GM12878 (cell line): ENCODE measurements around the gene NXN. TPM values are rescaled to one million over a fixed set of nuclear protein-coding genes. Genes with fewer than 3 reads are reported as not detected.

Experiments
- ATAC-seq: fragments of 200-7000 bp; cut with Tn5 transposase; 3 replicates; pipeline ENCODE4 v1.9.1; 2020; ENCODE audit warnings: mild to moderate bottlenecking, moderate library complexity
- BruUV-seq: library from RNA; stranded (reverse); fragments of 400-500 nt; replicated peaks from 2 replicates; lab custom pipeline; 2021; lab: Mats Ljungman, UMichigan
- CTCF ChIA-PET: fragments of 300-600 bp; sonication (Branson Sonifier 250); formaldehyde crosslinking; extraction: SDS; loops from one replicate; lab custom pipeline; 2021; ENCODE audit warnings: inconsistent platforms; lab: Yijun Ruan, JAX
- POLR2A ChIA-PET: fragments of 350-600 bp; formaldehyde crosslinking; extraction: SDS; loops from one replicate; lab custom pipeline; 2021; ENCODE audit warnings: inconsistent platforms; lab: Charles Lee
- RAD21 ChIA-PET: fragments of 300-600 bp; sonication (Branson Sonifier 250); formaldehyde crosslinking; loops from one replicate; lab custom pipeline; 2023; ENCODE audit warnings: antibody characterized with exemption; ENCODE audit not compliant: unreplicated experiment; lab: Charles Lee
- SMC1A ChIA-PET: fragments of 300-600 bp; sonication (Branson Sonifier 250); formaldehyde crosslinking; loops from one replicate; lab custom pipeline; 2023; ENCODE audit not compliant: unreplicated experiment, uncharacterized antibody; lab: Charles Lee
- DNase-seq: peaks from one replicate; pipeline ENCODE4 v3.0.0-alpha.2; 2011; ENCODE audit warnings: low read depth, low spot score
- FAIRE-seq: peaks from 3 replicates; lab custom pipeline; 2011; peaks lifted over from hg19 to GRCh38; lab: Jason Lieb, UNC
- H2AFZ ChIP-seq: 2 replicates; pipeline ENCODE4 v1.6.0; 2011; ENCODE audit warnings: low read depth, low read length, control low read depth; ENCODE audit not compliant: control insufficient read depth
- H3K27ac ChIP-seq: 2 replicates; pipeline ENCODE4 v1.5.1; 2011; ENCODE audit warnings: control low read depth; ENCODE audit not compliant: control insufficient read depth, insufficient read depth
- H3K27me3 ChIP-seq, 2 experiments: replicated peaks in 1 of 2; 2 replicates each; pipeline versions ENCODE4 v1.6.0 to v1.6.1; 2011; ENCODE audit warnings: low read length in 1 of 2; ENCODE audit not compliant: control insufficient read depth in 2 of 2, insufficient read depth in 2 of 2
- H3K36me3 ChIP-seq, 2 experiments: 2 replicates each; pipeline ENCODE4 v1.5.1; 2011; ENCODE audit warnings: low read length in 1 of 2; ENCODE audit not compliant: control insufficient read depth in 2 of 2, insufficient read depth in 2 of 2
- H3K4me1 ChIP-seq: 2 replicates; pipeline ENCODE4 v1.6.1; 2011; ENCODE audit warnings: mild to moderate bottlenecking, low read length, moderate library complexity, mixed read lengths; ENCODE audit not compliant: control insufficient read depth, insufficient read depth
- H3K4me2 ChIP-seq: 2 replicates; pipeline ENCODE4 v1.6.0; 2011; ENCODE audit warnings: control low read depth; ENCODE audit not compliant: control insufficient read depth, insufficient read depth
- H3K4me3 ChIP-seq: fragments of 200-600 bp; sonication (generic); 2 replicates; pipeline ENCODE4 v1.5.1; 2016
- H3K79me2 ChIP-seq: 2 replicates; pipeline ENCODE4 v1.6.0; 2011; ENCODE audit warnings: low read length; ENCODE audit not compliant: control insufficient read depth, insufficient read depth
- H3K9ac ChIP-seq: 2 replicates; pipeline ENCODE4 v1.8.0; 2011; ENCODE audit warnings: low read length, control low read depth, mixed read lengths; ENCODE audit not compliant: control insufficient read depth, insufficient read depth
- H3K9me3 ChIP-seq: replicated peaks from 3 replicates; pipeline ENCODE4 v1.5.1; 2011; ENCODE audit warnings: mild to moderate bottlenecking, low read length; ENCODE audit not compliant: control insufficient read depth, insufficient read depth
- H4K20me1 ChIP-seq: 2 replicates; pipeline ENCODE4 v1.6.0; 2011; ENCODE audit not compliant: control insufficient read depth, insufficient read depth
- BHLHE40 ChIP-seq, 2 experiments: fragments of 450-650 bp in 1 of 2; IDR thresholded peaks; 2 replicates each; pipeline ENCODE4 v1.6.1; 2011 to 2017; ENCODE audit warnings: low read depth in 2 of 2, borderline replicate concordance in 1 of 2, improper control_type of control experiment in 1 of 2, low read length in 1 of 2, mild to moderate bottlenecking in 1 of 2
- CBX3 ChIP-seq: fragments of 200-600 bp; sonication (generic); IDR thresholded peaks from 2 replicates; pipeline ENCODE4 v1.6.1; 2016; ENCODE audit warnings: low read depth, borderline replicate concordance
- KAT2A ChIP-seq: conservative IDR thresholded peaks from 2 replicates; pipeline ENCODE4 v1.6.1; 2011; ENCODE audit warnings: low read depth, low read length; ENCODE audit not compliant: control insufficient read depth
- PKNOX1 ChIP-seq: fragments of 450-650 bp; IDR thresholded peaks from 2 replicates; pipeline ENCODE4 v1.6.1; 2016; ENCODE audit warnings: mild to moderate bottlenecking
- SP1 ChIP-seq: IDR thresholded peaks from one replicate; pipeline ENCODE4 v1.6.1; 2011; ENCODE audit warnings: low read depth, low read length
- SUPT20H ChIP-seq: IDR thresholded peaks from 2 replicates; pipeline ENCODE4 v1.6.1; 2011; ENCODE audit warnings: low read depth, mild to moderate bottlenecking, low read length, moderate library complexity, borderline replicate concordance; ENCODE audit not compliant: control insufficient read depth
- WRNIP1 ChIP-seq: IDR thresholded peaks from 2 replicates; pipeline ENCODE4 v1.6.1; 2011; ENCODE audit warnings: low read depth, low read length, improper control_type of control experiment, borderline replicate concordance
- ZBTB33 ChIP-seq: fragments of 450-650 bp; IDR thresholded peaks from 2 replicates; pipeline ENCODE4 v1.6.1; 2017; ENCODE audit warnings: mild to moderate bottlenecking
- WGBS: methylation state at CpG from one replicate; pipeline ENCODE4 v1.1.6; 2016; ENCODE audit warnings: low lambda C conversion rate; ENCODE audit not compliant: insufficient replicate concordance, insufficient coverage; ENCODE audit errors: missing lambda C conversion rate; 5-methylcytosine and 5-hydroxymethylcytosine counted together
- in situ Hi-C: fragments of 300-500 bp; cut with MboI; formaldehyde crosslinking; loops from 9 replicates; pipeline ENCODE4 v1.14.3; 2018; ENCODE audit warnings: mixed read lengths
- intact Hi-C: fragments of 100-400 bp; cut with micrococcal nuclease; formaldehyde crosslinking; loops from one replicate; pipeline ENCODE4 v1.14.2; 2022; ENCODE audit not compliant: unreplicated experiment
- polyA plus RNA-seq, 11 experiments: library from polyadenylated mRNA; depleted of rRNA in 4 of 11; unstranded in 6 of 11; stranded (reverse) in 5 of 11; fragments of >200 nt; fragmentation: Nextera tagmentation in 4 of 11; fragmentation: Illumina TruSeq in 1 of 11; extraction: Ambion mirVana in 4 of 11; extraction: Trizol in 1 of 11; gene quantifications; 1 replicate in 1 of 11; 2 replicates in 10 of 11; pipeline versions ENCODE4 v1.2.1 to v1.2.3, GENCODE V29; 2011 to 2016; ENCODE audit warnings: inconsistent platforms in 2 of 11, missing spikeins in 2 of 11, low read depth in 1 of 11
- total RNA-seq, 4 experiments: library from RNA; depleted of rRNA in 3 of 4; stranded (reverse); fragments of >200 nt in 3 of 4; fragmentation: Illumina TruSeq in 1 of 4; extraction: Trizol in 1 of 4; gene quantifications; 2 replicates each; pipeline versions ENCODE4 v1.2.1 to v1.2.3, GENCODE V29; 2013 to 2021

NXN gene
- total and polyA plus RNA-seq, 10 of the 15 experiments (the other 5 are each of a cell fraction or from before 2014, with no cell fraction given): 0.04 to 1.2 (median 0.30) TPM

- FAIRE-seq (no peak), ATAC-seq (no peak), DNase-seq (no peak)
- intact Hi-C loops: no loop called here
- Histone ChIP-seq H4K20me1 (no peaks in the 10 kb centered on the region), H3K36me3 (no peaks in the 10 kb centered on the region), H3K79me2 (no peaks in the 10 kb centered on the region), H3K4me3 (no peak overlapping the region), H3K27ac (no peak overlapping the region), H2AFZ (no peak overlapping the region), H3K4me2 (no peak overlapping the region), H3K9ac (no peak overlapping the region), H3K27me3 (no peaks in the 10 kb centered on the region), H3K9me3 (no peaks in the 10 kb centered on the region; the same call in 2 of the 3 replicates), H3K4me1 (no peaks in the 10 kb centered on the region; the same call in 1 of the 2 replicates)
- SMC1A ChIA-PET: no interaction called here
- in situ Hi-C loops: no loop called here
- CTCF ChIA-PET: no interaction called here
- RAD21 ChIA-PET: interaction anchor here (0.7 kb wide), 1 partner anchor 733 kb away, joined by 4 read pairs; no protein-coding TSS in a partner anchor
- POLR2A ChIA-PET: interaction anchor here (0.7 kb wide), 1 partner anchor 24 kb away, joined by 4 read pairs; no protein-coding TSS in a partner anchor
- BruUV-seq: no TSS peak
- TF ChIP-seq SUPT20H (no peak), WRNIP1 (no peak), ZBTB33 (no peak), BHLHE40 (IDR thresholded peaks at IDR 0.05; ENCODE audit: borderline replicate concordance in 1 of 2, low read depth in 2 of 2, low read length in 1 of 2) (no peak), PKNOX1 (no peak), CBX3 (no peak), KAT2A (no peak), SP1 (no peak)
- WGBS: 50% methylated on average over 10 of the region's 16 CpGs
These were observed 155.2 kb downstream of the NXN start for GRCh38 chr17:824378-824777.
